ENCODE data around the gene RAB9A. TPM values are rescaled to one million over a fixed set of nuclear protein-coding genes. Genes with fewer than 3 reads are reported as not detected.
A peak's percentile ranks its signal among the peaks of the same experiment; 100 is the strongest.

The RAB9A gene
- total and polyA plus RNA-seq, 9 of the 15 experiments (the other 6 are each of a cell fraction or from before 2014, with no cell fraction given) = 13.5 to 20.8 (median 17.7) TPM

GRCh38 chrX:13652287-13652793 lies 36.6 kb upstream of the RAB9A start (continued):
- peak; percentile 50 for TF ChIP-seq TAF9B (IDR thresholded peaks at IDR 0.05; ENCODE audit: partially characterized antibody)
- TF ChIP-seq ZNF124 (CRISPR knock-in tag; IDR thresholded peaks at IDR 0.05) = no peak
- no peak for TF ChIP-seq BRCA1 (IDR thresholded peaks at IDR 0.05)
- TF ChIP-seq BRCA1 (CRISPR knock-in tag; IDR thresholded peaks at IDR 0.05) = no peak
- peak; percentile 27; the same call in 1 of the 2 replicates for TF ChIP-seq CREM (IDR thresholded peaks at IDR 0.05; ENCODE audit: low read depth)
- TF ChIP-seq SAFB2 (IDR thresholded peaks at IDR 0.05; ENCODE audit: borderline replicate concordance, low read depth, low read length, severe bottlenecking) = no peak
- no peak for TF ChIP-seq HDGF (IDR thresholded peaks at IDR 0.05)
- TF ChIP-seq RAD51 (IDR thresholded peaks at IDR 0.05; ENCODE audit: borderline replicate concordance, low read depth) = peak; percentile 44; the same call in 1 of the 2 replicates
- TF ChIP-seq HDAC8 (tag; IDR thresholded peaks at IDR 0.05) = no peak
- TF ChIP-seq FOXJ2 (tag; IDR thresholded peaks at IDR 0.05) = 0 out of 2 replicates have a peak, but pooled peaks have one; percentile 10
- TF ChIP-seq ZNF740 (CRISPR knock-in tag; IDR thresholded peaks at IDR 0.05) = no peak
- no peak for TF ChIP-seq ZNF740 (tag; IDR thresholded peaks at IDR 0.05)
- TF ChIP-seq LEF1 (IDR thresholded peaks at IDR 0.05) = peak; percentile 52; the same call in 1 of the 2 replicates
- no peak for TF ChIP-seq PHF8 (IDR thresholded peaks at IDR 0.05; ENCODE audit: borderline replicate concordance, low read length)
- peak; percentile 17 for TF ChIP-seq POLR2B (IDR thresholded peaks at IDR 0.05; ENCODE audit: low read depth, partially characterized antibody)
- no peak for TF ChIP-seq ETS2 (tag; IDR thresholded peaks at IDR 0.05; ENCODE audit: borderline replicate concordance, poor library complexity, severe bottlenecking)
- TF ChIP-seq ATF3 (IDR thresholded peaks at IDR 0.05) = peak; percentile 75
- TF ChIP-seq ATF3 (CRISPR knock-in tag; conservative IDR thresholded peaks at IDR 0.05) = no peak
- TF ChIP-seq XRCC5 (IDR thresholded peaks at IDR 0.05; ENCODE audit: low read depth, low read length) = no peak
- TF ChIP-seq NFIC (IDR thresholded peaks at IDR 0.05) = peak; percentile 12; the same call in 1 of the 2 replicates
